Measurements from ENCODE around the gene ZNF165.
"Not testable (repeated sequence)": the region's sequence is repeated elsewhere in the genome, so short reads cannot be mapped to it uniquely, and the experiment has no call there.

ZNF165 gene

GRCh38 chr6:28068067-28068466, 12.3 kb upstream of the ZNF165 start (continued):
- TF ChIP-seq ZFP3 (tag by site-specific recombination; IDR thresholded peaks at IDR 0.05; ENCODE audit: low read depth) (no peak), ZNF114 (tag by site-specific recombination; IDR thresholded peaks at IDR 0.05) (no peak), TCF7L2 (IDR thresholded peaks at IDR 0.05; ENCODE audit: borderline replicate concordance, low read depth, low read length) (peak; percentile 85; the same call in 1 of the 2 replicates), ZNF423 (tag by site-specific recombination; IDR thresholded peaks at IDR 0.05) (peak; percentile 78), ZNF571 (tag by site-specific recombination; IDR thresholded peaks at IDR 0.05) (no peak), ZNF354C (tag by site-specific recombination; IDR thresholded peaks at IDR 0.05; ENCODE audit: borderline replicate concordance, low read depth) (no peak), TRIM28 (IDR thresholded peaks at IDR 0.05; ENCODE audit: borderline replicate concordance, low read length) (peak; percentile 79; the same call in 1 of the 2 replicates), GFI1B (tag by site-specific recombination; IDR thresholded peaks at IDR 0.05) (no peak), ZNF362 (tag by site-specific recombination; IDR thresholded peaks at IDR 0.05) (no peak), ZNF155 (tag by site-specific recombination; IDR thresholded peaks at IDR 0.05) (no peak), GLI2 (tag by site-specific recombination; IDR thresholded peaks at IDR 0.05; ENCODE audit: borderline replicate concordance, low read depth) (no peak), ZNF600 (tag by site-specific recombination; IDR thresholded peaks at IDR 0.05) (no peak), SALL2 (tag by site-specific recombination; IDR thresholded peaks at IDR 0.05; ENCODE audit: borderline replicate concordance) (no peak), ZNF837 (tag by site-specific recombination; IDR thresholded peaks at IDR 0.05) (no peak), ZNF37A (tag by site-specific recombination; IDR thresholded peaks at IDR 0.05) (no peak), OSR2 (tag by site-specific recombination; IDR thresholded peaks at IDR 0.05) (peak; percentile 95), ZNF707 (tag by site-specific recombination; IDR thresholded peaks at IDR 0.05) (no peak), SETDB1 (IDR thresholded peaks at IDR 0.05; ENCODE audit: insufficient read length, low read length) (no peak), ZFP37 (tag by site-specific recombination; IDR thresholded peaks at IDR 0.05) (no peak), FEZF1 (tag by site-specific recombination; IDR thresholded peaks at IDR 0.05) (no peak)
- TF ChIP-seq, protein P1, sequence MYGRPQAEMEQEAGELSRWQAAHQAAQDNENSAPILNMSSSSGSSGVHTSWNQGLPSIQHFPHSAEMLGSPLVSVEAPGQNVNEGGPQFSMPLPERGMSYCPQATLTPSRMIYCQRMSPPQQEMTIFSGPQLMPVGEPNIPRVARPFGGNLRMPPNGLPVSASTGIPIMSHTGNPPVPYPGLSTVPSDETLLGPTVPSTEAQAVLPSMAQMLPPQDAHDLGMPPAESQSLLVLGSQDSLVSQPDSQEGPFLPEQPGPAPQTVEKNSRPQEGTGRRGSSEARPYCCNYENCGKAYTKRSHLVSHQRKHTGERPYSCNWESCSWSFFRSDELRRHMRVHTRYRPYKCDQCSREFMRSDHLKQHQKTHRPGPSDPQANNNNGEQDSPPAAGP (tag by site-specific recombination; IDR thresholded peaks at IDR 0.05): no peak
- TF ChIP-seq, protein P2, sequence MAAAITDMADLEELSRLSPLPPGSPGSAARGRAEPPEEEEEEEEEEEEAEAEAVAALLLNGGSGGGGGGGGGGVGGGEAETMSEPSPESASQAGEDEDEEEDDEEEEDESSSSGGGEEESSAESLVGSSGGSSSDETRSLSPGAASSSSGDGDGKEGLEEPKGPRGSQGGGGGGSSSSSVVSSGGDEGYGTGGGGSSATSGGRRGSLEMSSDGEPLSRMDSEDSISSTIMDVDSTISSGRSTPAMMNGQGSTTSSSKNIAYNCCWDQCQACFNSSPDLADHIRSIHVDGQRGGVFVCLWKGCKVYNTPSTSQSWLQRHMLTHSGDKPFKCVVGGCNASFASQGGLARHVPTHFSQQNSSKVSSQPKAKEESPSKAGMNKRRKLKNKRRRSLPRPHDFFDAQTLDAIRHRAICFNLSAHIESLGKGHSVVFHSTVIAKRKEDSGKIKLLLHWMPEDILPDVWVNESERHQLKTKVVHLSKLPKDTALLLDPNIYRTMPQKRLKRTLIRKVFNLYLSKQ (tag by site-specific recombination; IDR thresholded peaks at IDR 0.05; ENCODE audit: borderline replicate concordance): no peak
- TF ChIP-seq, protein P3, sequence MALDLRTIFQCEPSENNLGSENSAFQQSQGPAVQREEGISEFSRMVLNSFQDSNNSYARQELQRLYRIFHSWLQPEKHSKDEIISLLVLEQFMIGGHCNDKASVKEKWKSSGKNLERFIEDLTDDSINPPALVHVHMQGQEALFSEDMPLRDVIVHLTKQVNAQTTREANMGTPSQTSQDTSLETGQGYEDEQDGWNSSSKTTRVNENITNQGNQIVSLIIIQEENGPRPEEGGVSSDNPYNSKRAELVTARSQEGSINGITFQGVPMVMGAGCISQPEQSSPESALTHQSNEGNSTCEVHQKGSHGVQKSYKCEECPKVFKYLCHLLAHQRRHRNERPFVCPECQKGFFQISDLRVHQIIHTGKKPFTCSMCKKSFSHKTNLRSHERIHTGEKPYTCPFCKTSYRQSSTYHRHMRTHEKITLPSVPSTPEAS (tag by site-specific recombination; IDR thresholded peaks at IDR 0.05): no peak
- TF ChIP-seq, protein P4, sequence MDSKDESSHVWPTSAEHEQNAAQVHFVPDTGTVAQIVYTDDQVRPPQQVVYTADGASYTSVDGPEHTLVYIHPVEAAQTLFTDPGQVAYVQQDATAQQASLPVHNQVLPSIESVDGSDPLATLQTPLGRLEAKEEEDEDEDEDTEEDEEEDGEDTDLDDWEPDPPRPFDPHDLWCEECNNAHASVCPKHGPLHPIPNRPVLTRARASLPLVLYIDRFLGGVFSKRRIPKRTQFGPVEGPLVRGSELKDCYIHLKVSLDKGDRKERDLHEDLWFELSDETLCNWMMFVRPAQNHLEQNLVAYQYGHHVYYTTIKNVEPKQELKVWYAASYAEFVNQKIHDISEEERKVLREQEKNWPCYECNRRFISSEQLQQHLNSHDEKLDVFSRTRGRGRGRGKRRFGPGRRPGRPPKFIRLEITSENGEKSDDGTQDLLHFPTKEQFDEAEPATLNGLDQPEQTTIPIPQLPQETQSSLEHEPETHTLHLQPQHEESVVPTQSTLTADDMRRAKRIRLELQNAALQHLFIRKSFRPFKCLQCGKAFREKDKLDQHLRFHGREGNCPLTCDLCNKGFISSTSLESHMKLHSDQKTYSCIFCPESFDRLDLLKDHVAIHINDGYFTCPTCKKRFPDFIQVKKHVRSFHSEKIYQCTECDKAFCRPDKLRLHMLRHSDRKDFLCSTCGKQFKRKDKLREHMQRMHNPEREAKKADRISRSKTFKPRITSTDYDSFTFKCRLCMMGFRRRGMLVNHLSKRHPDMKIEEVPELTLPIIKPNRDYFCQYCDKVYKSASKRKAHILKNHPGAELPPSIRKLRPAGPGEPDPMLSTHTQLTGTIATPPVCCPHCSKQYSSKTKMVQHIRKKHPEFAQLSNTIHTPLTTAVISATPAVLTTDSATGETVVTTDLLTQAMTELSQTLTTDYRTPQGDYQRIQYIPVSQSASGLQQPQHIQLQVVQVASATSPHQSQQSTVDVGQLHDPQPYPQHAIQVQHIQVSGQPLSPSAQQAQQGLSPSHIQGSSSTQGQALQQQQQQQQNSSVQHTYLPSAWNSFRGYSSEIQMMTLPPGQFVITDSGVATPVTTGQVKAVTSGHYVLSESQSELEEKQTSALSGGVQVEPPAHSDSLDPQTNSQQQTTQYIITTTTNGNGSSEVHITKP (tag by site-specific recombination; IDR thresholded peaks at IDR 0.05): no peak
- TF ChIP-seq, protein P5, sequence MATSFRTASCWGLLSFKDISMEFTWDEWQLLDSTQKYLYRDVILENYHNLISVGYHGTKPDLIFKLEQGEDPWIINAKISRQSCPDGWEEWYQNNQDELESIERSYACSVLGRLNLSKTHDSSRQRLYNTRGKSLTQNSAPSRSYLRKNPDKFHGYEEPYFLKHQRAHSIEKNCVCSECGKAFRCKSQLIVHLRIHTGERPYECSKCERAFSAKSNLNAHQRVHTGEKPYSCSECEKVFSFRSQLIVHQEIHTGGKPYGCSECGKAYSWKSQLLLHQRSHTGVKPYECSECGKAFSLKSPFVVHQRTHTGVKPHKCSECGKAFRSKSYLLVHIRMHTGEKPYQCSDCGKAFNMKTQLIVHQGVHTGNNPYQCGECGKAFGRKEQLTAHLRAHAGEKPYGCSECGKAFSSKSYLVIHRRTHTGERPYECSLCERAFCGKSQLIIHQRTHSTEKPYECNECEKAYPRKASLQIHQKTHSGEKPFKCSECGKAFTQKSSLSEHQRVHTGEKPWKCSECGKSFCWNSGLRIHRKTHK (tag by site-specific recombination; IDR thresholded peaks at IDR 0.05): no peak

DNA sequence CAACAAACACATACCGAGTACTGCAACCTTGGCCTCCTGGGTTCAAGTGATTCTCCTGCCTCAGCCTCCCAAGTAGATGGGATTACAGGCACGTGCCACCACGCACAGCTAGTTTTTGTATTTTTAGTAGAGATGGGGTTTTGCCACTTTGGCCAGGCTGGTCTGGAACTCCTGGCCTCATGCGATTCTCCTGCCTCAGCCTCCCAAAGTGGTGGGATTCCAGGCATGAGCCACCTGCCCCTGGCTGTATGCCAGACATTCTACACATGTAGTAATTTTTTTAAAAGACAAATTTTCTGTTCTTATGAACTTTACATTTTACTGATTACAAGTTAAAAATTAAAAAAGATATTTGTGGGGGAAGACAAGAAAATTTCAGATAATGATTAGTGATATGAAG, 9.4 kb upstream of the ZNF165 start:
- not testable (repeated sequence) for H3K4me3 ChIP-seq (ENCODE audit: low read depth, low read length); H3K27ac ChIP-seq (ENCODE audit: extremely low read depth, low read depth, low read length)
- peaks cover 15% of the 10 kb centered on the region; the same call in 1 of the 2 replicates for H3K4me1 ChIP-seq (ENCODE audit: control insufficient read depth, insufficient read depth, low read length)

More for the DNA sequence above, 9.4 kb upstream of the ZNF165 start:
- H3K9me3 ChIP-seq (ENCODE audit: control insufficient read depth, insufficient read depth, low read depth, low read length); POLR2A ChIA-PET; CTCF ChIA-PET; H3K36me3 ChIP-seq (ENCODE audit: control insufficient read depth in 2 of 2, insufficient read depth in 1 of 2, low read length in 2 of 2): not testable (repeated sequence)

All from HEK293 (cell line).